ENCODE measurements around the gene HLA-DOA. TPM values are rescaled to one million over a fixed set of nuclear protein-coding genes. Genes with fewer than 3 reads are reported as not detected.

HLA-DOA gene
- total RNA-seq, 1 donor from 2014 or later, result not detected

DNA sequence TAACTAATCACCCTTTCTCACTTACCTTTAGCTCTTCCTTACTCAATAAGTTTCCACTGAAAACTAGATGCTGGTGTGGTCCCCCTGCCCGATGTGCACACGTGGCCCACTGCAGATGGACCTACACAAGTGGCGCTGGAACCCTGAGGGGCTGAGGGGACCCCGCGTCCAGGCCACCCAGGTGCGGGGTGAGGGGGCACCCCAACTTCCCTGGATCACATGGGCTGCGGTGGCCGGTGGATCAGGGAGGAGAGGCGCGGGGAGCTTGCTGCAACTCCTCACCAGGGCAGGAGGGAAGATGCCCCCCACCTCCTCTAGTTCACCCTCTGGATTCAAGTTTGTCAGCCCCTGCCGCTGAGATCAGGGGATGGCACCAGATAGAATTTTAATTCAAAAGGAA, 12.5 kb upstream of the HLA-DOA start:
- no peak for TF ChIP-seq CTCF (IDR thresholded peaks at IDR 0.05)
- no peak overlapping the region for H3K4me3 Mint-ChIP-seq (ENCODE audit: unreplicated experiment)
- H3K4me1 Mint-ChIP-seq (ENCODE audit: unreplicated experiment), result peaks cover 6% of the 10 kb centered on the region
- no peak overlapping the region for H3K27ac Mint-ChIP-seq (ENCODE audit: unreplicated experiment)
- H3K27me3 Mint-ChIP-seq (ENCODE audit: unreplicated experiment), result peaks cover 69% of the 10 kb centered on the region
- H3K9me3 Mint-ChIP-seq (ENCODE audit: unreplicated experiment), result no peaks in the 10 kb centered on the region
- no peak for DNase-seq (ENCODE audit: extremely low spot score, unreplicated experiment)
- no peaks in the 10 kb centered on the region for H3K36me3 Mint-ChIP-seq (ENCODE audit: unreplicated experiment)

- Mint-ChIP-seq H3K36me3 (ENCODE audit: unreplicated experiment) (no peaks in the 10 kb centered on the region), H3K27me3 (ENCODE audit: unreplicated experiment) (peaks cover 63% of the 10 kb centered on the region), H3K4me1 (ENCODE audit: unreplicated experiment) (peaks cover 7% of the 10 kb centered on the region), H3K9me3 (ENCODE audit: unreplicated experiment) (no peaks in the 10 kb centered on the region), H3K27ac (ENCODE audit: unreplicated experiment) (no peak overlapping the region), H3K4me3 (ENCODE audit: unreplicated experiment) (no peak overlapping the region)
- DNase-seq (ENCODE audit: extremely low spot score, unreplicated experiment), result no peak
- no peak for TF ChIP-seq CTCF (IDR thresholded peaks at IDR 0.05)
Observed at GRCh38 chr6:33019372-33019771, 10.0 kb upstream of the HLA-DOA start.

DNA sequence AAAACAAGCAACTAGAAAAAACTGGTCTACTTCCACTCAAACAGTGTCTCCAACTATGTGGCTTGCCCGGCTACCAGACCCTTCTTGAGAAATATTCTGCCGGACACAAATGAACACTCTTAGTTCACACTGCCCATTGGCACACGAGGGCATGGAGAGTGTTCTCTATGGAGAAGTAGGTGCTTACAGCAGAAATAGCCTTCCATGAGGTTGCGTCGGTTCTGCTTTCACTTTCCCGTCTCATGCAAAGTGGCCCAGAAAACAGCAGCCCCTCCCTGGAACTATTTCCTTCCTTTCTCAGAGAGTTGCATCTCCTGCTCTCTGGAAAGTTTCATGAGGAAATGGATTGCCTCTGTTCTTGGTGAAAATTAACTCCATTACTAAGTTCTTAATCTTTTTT, 9.5 kb upstream of the HLA-DOA start:
- no peaks in the 10 kb centered on the region for H3K9me3 Mint-ChIP-seq (ENCODE audit: unreplicated experiment)
- peaks cover 64% of the 10 kb centered on the region for H3K27me3 Mint-ChIP-seq (ENCODE audit: unreplicated experiment)
- TF ChIP-seq CTCF (IDR thresholded peaks at IDR 0.05), result no peak
- no peak for DNase-seq (ENCODE audit: extremely low spot score, unreplicated experiment)
- no peak overlapping the region for H3K27ac Mint-ChIP-seq (ENCODE audit: unreplicated experiment)
- peaks cover 7% of the 10 kb centered on the region for H3K4me1 Mint-ChIP-seq (ENCODE audit: unreplicated experiment)
- no peaks in the 10 kb centered on the region for H3K36me3 Mint-ChIP-seq (ENCODE audit: unreplicated experiment)
- no peak overlapping the region for H3K4me3 Mint-ChIP-seq (ENCODE audit: unreplicated experiment)

DNA sequence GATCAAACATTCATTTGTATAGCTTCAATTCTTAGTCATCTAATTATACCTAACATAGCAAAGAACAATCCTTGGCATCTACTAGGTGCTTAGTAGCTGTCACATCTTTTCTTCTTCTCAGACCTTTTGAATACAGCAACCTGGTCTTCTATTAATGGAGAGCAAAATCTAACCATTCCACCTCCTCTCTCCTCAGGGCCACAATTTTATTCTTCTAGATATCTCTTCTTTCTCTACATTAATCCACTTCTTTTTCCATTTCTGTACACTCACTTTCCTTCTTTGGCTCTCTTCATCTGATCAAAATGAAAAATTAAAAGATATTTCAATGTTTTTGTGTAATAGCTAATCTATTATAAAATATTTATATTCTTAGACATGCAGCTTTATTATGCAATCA, 9.0 kb upstream of the HLA-DOA start:
- H3K4me1 Mint-ChIP-seq (ENCODE audit: unreplicated experiment), result peaks cover 7% of the 10 kb centered on the region
- H3K4me3 Mint-ChIP-seq (ENCODE audit: unreplicated experiment), result no peak overlapping the region
- no peaks in the 10 kb centered on the region for H3K36me3 Mint-ChIP-seq (ENCODE audit: unreplicated experiment)
- DNase-seq (ENCODE audit: extremely low spot score, unreplicated experiment), result no peak
- no peak overlapping the region for H3K27ac Mint-ChIP-seq (ENCODE audit: unreplicated experiment)
- H3K9me3 Mint-ChIP-seq (ENCODE audit: unreplicated experiment), result no peaks in the 10 kb centered on the region
- no peak for TF ChIP-seq CTCF (IDR thresholded peaks at IDR 0.05)
- peaks cover 69% of the 10 kb centered on the region for H3K27me3 Mint-ChIP-seq (ENCODE audit: unreplicated experiment)

DNA sequence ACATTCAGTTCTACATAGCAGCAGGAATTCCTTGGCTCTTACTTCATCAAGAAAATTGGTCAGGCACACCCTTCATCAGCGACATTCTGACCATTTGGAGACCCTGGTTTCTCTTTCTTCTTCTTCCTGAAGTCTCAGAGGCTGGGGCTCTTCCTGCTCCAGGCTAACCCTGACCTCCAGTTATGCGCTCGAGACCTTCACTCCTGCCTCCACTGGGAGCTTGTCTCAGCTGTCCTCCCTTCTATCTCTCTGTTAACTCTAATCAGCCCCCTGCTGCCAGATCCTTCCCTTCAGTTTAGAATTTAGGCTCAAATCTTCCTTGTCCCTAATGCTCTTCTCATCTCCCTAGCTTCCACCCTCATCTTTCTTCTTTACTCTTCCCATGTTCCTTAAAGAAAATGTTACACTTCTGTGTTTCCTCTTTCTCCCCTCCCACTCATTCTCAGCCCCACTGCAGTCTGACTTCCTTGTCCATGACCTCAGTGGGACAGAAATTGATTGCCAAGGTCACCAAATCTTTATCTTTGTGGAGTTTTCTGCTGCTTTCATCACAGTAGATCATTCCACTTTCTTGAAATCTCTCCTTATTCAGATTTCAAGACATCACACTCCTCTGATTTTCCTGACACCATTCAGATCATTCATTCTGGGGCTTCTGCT, 8.4 kb upstream of the HLA-DOA start:
- Mint-ChIP-seq H3K36me3 (ENCODE audit: unreplicated experiment) (no peaks in the 10 kb centered on the region), H3K4me3 (ENCODE audit: unreplicated experiment) (no peak overlapping the region), H3K27ac (ENCODE audit: unreplicated experiment) (no peak overlapping the region), H3K4me1 (ENCODE audit: unreplicated experiment) (peaks cover 7% of the 10 kb centered on the region), H3K27me3 (ENCODE audit: unreplicated experiment) (peaks cover 71% of the 10 kb centered on the region), H3K9me3 (ENCODE audit: unreplicated experiment) (no peaks in the 10 kb centered on the region)
- no peak for TF ChIP-seq CTCF (IDR thresholded peaks at IDR 0.05)
- DNase-seq (ENCODE audit: extremely low spot score, unreplicated experiment), result no peak

Measured in osteocyte (in vitro differentiated cells).